ENCODE results near the gene RUNX2. TPM values are rescaled to one million over a fixed set of nuclear protein-coding genes. Genes with fewer than 3 reads are reported as not detected.

The RUNX2 gene
- total and polyA plus RNA-seq, 2 donors (not counting 1 experiment from before 2014, with no cell fraction given) = 1.3 to 2.4 TPM

DNA sequence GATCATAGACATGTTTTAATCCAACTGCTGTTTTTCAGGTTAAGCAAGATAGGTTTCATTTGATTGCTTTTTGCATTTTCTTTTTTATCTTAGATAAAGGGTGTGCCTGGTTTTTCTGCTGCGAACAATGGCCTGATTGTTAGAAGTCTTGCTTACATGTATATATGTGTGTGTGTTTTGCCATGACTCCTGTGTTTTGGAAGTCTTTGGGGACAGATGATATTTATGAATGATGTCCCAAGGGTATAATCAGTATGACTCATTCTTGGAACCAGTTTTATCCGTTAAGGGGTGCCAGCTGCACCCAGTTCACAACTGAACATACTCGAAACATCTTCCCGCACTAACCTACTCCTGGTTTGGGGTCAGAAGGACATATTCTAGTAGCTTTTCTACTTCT is 279.7 kb downstream of the RUNX2 start:
- Histone ChIP-seq H4K20me1 (ENCODE audit: control insufficient read depth, insufficient read depth, low read length, poor library complexity, severe bottlenecking) (no peaks in the 10 kb centered on the region), H3K9ac (ENCODE audit: low read length) (no peak overlapping the region), H3K27me3 (replicated peaks in 1 of 4; ENCODE audit: control extremely low read depth in 1 of 4, control insufficient read depth in 3 of 4, insufficient read depth in 4 of 4, low read length in 3 of 4) (peaks cover 0 to 3% (median 0%) of the 10 kb centered on the region in 4 experiments), H3K4me2 (replicated peaks; ENCODE audit: low read depth, low read length, poor library complexity, severe bottlenecking) (no peak overlapping the region), H3K4me1 (ENCODE audit: control insufficient read depth in 2 of 2, insufficient read depth in 2 of 2, low read length in 2 of 2) (peaks cover 5 to 6% of the 10 kb centered on the region in 2 donors), H2AFZ (ENCODE audit: insufficient read depth, low read depth, low read length, poor library complexity, severe bottlenecking) (no peak overlapping the region), H3K9me3 (ENCODE audit: control extremely low read depth in 1 of 3, control insufficient read depth in 2 of 3, insufficient read depth in 1 of 3, low read length in 2 of 3) (no peaks in the 10 kb centered on the region), H3K4me3 (ENCODE audit: control extremely low read depth in 1 of 5, extremely low read depth in 1 of 5, insufficient read depth in 1 of 5, low read depth in 2 of 5, low read length in 4 of 5) (no peak overlapping the region), H3K79me2 (ENCODE audit: control insufficient read depth, insufficient read depth, low read length) (no peaks in the 10 kb centered on the region), H3K27ac (ENCODE audit: low read length in 2 of 2) (no peak overlapping the region), H3K36me3 (replicated peaks in 1 of 2; ENCODE audit: control extremely low read depth in 1 of 2, control insufficient read depth in 1 of 2, extremely low read depth in 1 of 2, insufficient read depth in 2 of 2, low read length in 1 of 2) (no peaks in the 10 kb centered on the region)
- no peak for TF ChIP-seq EZH2 (IDR thresholded peaks at IDR 0.05; ENCODE audit: borderline replicate concordance, insufficient read depth, low read depth, low read length, poor library complexity, severe bottlenecking)
- TF ChIP-seq, protein P1, sequence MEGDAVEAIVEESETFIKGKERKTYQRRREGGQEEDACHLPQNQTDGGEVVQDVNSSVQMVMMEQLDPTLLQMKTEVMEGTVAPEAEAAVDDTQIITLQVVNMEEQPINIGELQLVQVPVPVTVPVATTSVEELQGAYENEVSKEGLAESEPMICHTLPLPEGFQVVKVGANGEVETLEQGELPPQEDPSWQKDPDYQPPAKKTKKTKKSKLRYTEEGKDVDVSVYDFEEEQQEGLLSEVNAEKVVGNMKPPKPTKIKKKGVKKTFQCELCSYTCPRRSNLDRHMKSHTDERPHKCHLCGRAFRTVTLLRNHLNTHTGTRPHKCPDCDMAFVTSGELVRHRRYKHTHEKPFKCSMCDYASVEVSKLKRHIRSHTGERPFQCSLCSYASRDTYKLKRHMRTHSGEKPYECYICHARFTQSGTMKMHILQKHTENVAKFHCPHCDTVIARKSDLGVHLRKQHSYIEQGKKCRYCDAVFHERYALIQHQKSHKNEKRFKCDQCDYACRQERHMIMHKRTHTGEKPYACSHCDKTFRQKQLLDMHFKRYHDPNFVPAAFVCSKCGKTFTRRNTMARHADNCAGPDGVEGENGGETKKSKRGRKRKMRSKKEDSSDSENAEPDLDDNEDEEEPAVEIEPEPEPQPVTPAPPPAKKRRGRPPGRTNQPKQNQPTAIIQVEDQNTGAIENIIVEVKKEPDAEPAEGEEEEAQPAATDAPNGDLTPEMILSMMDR (IDR thresholded peaks at IDR 0.05) = no peak
- Mint-ChIP-seq H3K4me3 (no peak overlapping the region), H3K4me1 (peaks cover 12% of the 10 kb centered on the region), H3K9me3 (ENCODE audit: insufficient read depth) (peaks cover 5% of the 10 kb centered on the region), H3K27ac (no peak overlapping the region), H3K27me3 (peaks cover 3% of the 10 kb centered on the region)
- ChIA-PET CTCF (no interaction called here), POLR2A (no interaction called here)
- WGBS (ENCODE audit: insufficient coverage) = 100% methylated on average over 1 of the region's 4 CpGs
- ATAC-seq (ENCODE audit: low read depth) (no peak), DNase-seq (no peak)
- intact Hi-C loops (cut with micrococcal nuclease) = no loop called here

DNA sequence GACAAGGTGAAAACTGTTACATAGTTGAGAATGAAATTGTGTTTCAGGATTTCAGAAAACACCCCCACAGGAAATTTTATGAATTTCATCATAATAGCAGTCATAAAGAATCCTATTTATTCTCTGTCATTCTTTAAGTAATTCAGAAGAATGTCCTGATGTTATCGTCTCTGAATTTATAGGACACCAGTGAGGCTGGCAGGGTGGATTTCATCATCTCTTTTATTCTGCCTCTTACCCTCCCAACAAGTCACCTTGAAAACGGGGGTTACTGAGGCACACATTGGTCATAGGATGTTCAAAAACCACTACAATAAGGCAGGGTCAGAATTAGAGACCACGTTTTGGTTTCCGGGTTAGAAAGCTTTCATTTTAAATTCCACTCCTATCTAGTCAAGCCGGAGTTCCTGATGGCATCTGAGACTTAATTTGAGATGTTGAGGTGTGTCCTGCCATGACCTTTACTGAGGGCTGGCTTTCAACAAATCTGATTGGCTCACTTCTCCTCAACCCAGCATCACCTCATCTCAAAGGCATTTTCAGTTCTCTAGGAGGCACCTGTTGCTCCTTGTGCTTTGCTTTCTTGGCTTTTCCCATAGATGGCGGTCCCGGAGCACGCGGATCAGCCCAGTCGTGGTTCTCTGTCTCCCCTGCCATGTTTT is 280.3 kb downstream of the RUNX2 start:
- ATAC-seq (ENCODE audit: low read depth) (no peak), DNase-seq (no peak)
- Histone ChIP-seq H3K27me3 (replicated peaks in 1 of 4; ENCODE audit: control extremely low read depth in 1 of 4, control insufficient read depth in 3 of 4, insufficient read depth in 4 of 4, low read length in 3 of 4) (peaks cover 0 to 3% (median 0%) of the 10 kb centered on the region in 4 experiments), H3K27ac (ENCODE audit: low read length in 2 of 2) (no peak overlapping the region), H3K9me3 (ENCODE audit: control extremely low read depth in 1 of 3, control insufficient read depth in 2 of 3, insufficient read depth in 1 of 3, low read length in 2 of 3) (no peaks in the 10 kb centered on the region), H4K20me1 (ENCODE audit: control insufficient read depth, insufficient read depth, low read length, poor library complexity, severe bottlenecking) (no peaks in the 10 kb centered on the region), H3K4me3 (ENCODE audit: control extremely low read depth in 1 of 5, extremely low read depth in 1 of 5, insufficient read depth in 1 of 5, low read depth in 2 of 5, low read length in 4 of 5) (no peak overlapping the region), H3K9ac (ENCODE audit: low read length) (no peak overlapping the region), H2AFZ (ENCODE audit: insufficient read depth, low read depth, low read length, poor library complexity, severe bottlenecking) (no peak overlapping the region), H3K4me1 (ENCODE audit: control insufficient read depth in 2 of 2, insufficient read depth in 2 of 2, low read length in 2 of 2) (peaks cover 5 to 6% of the 10 kb centered on the region in 2 donors), H3K4me2 (replicated peaks; ENCODE audit: low read depth, low read length, poor library complexity, severe bottlenecking) (no peak overlapping the region), H3K79me2 (ENCODE audit: control insufficient read depth, insufficient read depth, low read length) (no peaks in the 10 kb centered on the region), H3K36me3 (replicated peaks in 1 of 2; ENCODE audit: control extremely low read depth in 1 of 2, control insufficient read depth in 1 of 2, extremely low read depth in 1 of 2, insufficient read depth in 2 of 2, low read length in 1 of 2) (no peaks in the 10 kb centered on the region)
- H3K4me1 Mint-ChIP-seq = peaks cover 12% of the 10 kb centered on the region
- no peak overlapping the region for H3K27ac Mint-ChIP-seq
- POLR2A ChIA-PET = no interaction called here
- H3K27me3 Mint-ChIP-seq = peaks cover 3% of the 10 kb centered on the region
- intact Hi-C loops (cut with micrococcal nuclease) = no loop called here
- CTCF ChIA-PET = no interaction called here
- WGBS (ENCODE audit: insufficient coverage) = 98% methylated on average over 6 of the region's 10 CpGs
- peaks cover 5% of the 10 kb centered on the region for H3K9me3 Mint-ChIP-seq (ENCODE audit: insufficient read depth)
- no peak for TF ChIP-seq EZH2 (IDR thresholded peaks at IDR 0.05; ENCODE audit: borderline replicate concordance, insufficient read depth, low read depth, low read length, poor library complexity, severe bottlenecking)
- TF ChIP-seq, protein P1 (IDR thresholded peaks at IDR 0.05) = no peak
- no peak overlapping the region for H3K4me3 Mint-ChIP-seq
